Kasumi-1 (cell line): ENCODE measurements around the gene ABCD2.
"Not testable (repeated sequence)": the region's sequence is repeated elsewhere in the genome, so short reads cannot be mapped to it uniquely, and the experiment has no call there.

Source experiments
- DNase-seq, 2 experiments: peaks; one replicate each; lab custom pipeline; 2025; lab: John Stamatoyannopoulos, UW

Gene ABCD2

DNA sequence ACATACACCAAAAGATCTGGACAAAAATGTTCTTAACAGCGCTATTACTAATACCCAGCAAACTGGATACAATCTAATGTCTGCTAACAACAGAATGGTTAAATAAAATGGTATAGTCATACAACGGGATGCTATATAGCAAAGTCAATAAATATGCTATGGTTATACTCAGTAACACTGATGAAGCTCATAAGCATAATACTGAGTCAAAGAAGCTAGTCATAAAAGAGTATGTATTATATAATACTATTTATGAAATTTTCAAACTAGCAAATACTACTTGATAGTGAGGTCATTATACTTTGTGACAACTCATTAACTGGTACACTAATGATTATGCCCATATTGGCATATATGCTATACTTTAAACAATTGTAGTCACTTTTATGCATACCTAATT is 7.4 kb downstream of the ABCD2 start:
- no peak for DNase-seq

DNA sequence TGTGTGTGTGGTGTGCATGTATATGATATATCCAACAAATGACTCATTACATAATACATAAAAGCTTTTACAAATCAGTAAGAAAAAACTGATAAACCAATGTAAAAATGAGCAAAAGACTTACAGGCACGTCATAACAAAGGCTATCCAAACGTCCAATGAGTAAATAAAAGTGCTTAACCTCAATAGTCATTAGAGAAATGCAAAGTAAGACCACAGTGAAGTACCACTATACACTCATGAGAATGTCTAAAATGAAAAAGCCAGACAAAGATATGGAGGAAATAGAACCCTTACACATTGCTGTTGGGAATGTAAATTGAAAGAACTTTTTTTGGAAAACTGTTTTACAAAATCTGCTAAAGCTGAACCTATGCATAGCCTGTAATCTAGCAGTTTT is 7.8 kb downstream of the ABCD2 start:
- DNase-seq, result no peak

- DNase-seq, result no peak
Observed at GRCh38 chr12:39610436-39611025, 9.1 kb downstream of the ABCD2 start.

- no peak for DNase-seq
Observed at GRCh38 chr12:39606712-39607423, 12.7 kb downstream of the ABCD2 start.

DNA sequence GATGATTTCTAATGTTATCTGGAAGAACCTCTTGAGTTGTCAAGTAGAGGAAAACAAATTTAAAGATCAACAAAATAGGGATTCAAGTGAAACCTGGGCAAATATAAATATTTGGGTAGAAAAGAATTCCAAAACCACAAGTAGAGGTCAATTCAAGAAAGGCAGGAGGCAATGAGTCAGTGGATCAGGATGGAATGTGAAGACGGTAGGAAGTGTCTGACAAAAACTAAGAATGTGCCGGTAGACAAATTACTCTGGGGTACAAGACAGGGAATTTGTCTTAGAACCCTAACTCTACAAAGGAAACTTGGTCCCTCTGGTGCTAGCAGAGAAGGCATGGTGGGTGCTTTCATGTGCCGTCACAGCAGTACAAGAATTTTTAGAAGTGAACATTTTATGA is 13.6 kb downstream of the ABCD2 start:
- DNase-seq, result no peak

DNA sequence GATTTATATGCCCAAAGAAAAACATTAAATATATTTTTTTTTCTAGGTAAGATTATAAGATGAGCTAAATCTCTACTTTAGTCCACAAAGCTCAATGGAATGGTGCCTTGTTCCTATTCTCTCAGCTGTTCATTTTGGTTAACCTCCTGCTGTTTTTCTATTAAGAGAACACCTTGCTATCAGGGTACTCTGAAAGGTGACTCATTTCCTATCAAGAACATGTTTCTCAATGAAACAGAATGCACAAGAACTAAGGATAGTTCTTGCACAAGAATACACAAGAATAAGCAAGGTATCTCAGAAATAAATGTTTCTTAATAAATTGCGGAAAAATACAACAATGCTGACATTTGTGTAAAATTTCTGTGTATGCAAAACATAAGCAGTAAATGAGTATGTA is 14.1 kb downstream of the ABCD2 start:
- no peak for DNase-seq

DNA sequence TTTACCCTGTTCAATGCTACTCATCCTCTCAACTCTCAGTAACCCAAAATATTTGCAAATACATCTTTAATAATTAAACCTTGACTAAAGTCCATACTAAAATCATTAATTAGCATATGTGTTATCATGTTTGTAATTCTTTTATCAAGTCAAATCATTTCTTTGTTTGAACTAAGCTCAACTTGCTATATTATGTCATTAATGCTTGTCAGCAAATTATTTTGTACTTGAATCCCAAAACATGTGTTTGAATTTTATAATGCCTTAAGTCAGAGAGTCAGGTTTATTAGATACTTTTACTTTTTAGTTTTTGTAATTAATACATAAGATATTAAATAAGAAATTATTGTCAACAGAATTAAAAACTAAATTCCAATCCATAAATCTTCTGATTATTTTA is 16.5 kb downstream of the ABCD2 start:
- no peak for DNase-seq

DNA sequence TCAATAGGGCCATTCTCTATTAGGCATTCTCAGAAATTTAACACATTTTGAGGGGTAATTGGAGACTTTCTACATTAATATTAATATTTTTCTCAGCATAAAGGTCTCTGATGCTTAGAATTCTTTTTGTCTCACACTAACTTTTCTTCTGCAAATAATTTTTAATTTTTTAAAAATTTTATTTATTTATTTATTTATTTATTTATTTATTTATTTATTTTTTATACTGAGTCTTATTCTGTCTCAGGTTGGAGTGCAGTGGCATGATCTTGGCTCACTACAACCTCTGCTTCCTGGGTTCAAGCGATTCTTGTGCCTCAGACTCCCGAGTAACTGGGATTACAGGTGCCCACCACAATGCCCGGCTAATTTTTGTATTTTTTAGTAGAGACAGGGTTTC is 17.7 kb downstream of the ABCD2 start:
- DNase-seq, result not testable (repeated sequence)

GRCh38 chr12:39595928-39596327 is 23.7 kb downstream of the ABCD2 start:
- no peak for DNase-seq

GRCh38 chr12:39592295-39592694 is 27.3 kb downstream of the ABCD2 start:
- no peak for DNase-seq

DNA sequence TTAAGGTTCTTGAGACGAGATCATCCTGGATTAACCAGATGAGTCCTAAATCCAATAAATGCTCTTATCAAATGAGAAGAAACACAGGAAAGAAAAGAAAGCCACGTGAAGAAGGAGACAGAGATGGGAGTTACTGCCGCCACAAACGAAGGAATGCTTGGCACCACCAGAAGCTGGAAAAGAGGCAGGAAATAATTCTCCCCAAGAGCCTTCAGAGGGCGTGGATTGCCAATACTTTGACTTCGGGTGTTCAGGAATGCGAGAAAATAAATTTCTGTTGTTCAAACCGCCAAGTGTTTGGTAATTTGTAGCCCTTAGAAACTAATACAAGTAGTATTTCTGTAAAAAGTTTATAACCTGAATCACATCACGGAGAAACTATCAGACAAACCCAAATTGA is 31.3 kb downstream of the ABCD2 start:
- DNase-seq, result no peak

DNA sequence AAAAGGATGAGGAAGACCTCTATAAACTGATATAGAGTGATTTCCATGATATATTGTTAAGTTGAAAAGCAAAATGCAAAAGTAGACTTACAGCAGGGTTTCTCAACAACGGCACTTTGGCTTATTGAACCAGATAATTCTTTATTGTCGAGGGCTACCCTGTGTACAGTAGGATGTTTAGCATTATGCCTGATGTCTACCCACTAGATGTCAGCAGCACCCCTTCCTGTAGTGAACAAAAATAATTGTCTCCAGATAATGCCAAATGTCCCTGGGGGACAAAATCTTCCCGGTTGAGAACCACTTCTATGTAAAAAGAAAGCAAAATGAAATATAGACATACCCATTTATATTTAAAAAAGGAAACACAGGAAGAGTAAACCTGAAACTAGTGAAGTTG is 32.4 kb downstream of the ABCD2 start:
- peak; percentile 3 to 29 for DNase-seq

- no peak for DNase-seq
Observed at GRCh38 chr12:39586816-39587215, 32.8 kb downstream of the ABCD2 start.

- DNase-seq, result no peak
Observed at GRCh38 chr12:39581592-39581991, 38.0 kb downstream of the ABCD2 start.

DNA sequence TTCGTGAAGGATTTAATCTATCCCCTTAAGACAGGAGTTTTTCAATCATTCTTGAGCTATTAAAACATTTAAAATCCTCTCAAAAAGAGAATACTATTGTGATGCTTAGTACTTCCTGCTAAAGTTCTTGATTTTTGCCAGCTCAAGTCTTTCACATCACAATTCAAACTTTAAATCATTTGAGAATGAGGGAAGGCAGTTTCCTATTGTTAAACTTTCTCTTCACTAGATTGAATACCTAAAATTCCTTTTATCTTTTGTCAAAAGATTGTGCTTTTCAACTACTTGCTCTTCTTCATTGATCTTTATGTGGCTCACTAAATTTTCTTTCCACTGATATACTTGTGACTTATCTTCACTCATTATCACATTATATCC is 44.1 kb downstream of the ABCD2 start:
- DNase-seq, result no peak

- no peak for DNase-seq
Observed at GRCh38 chr12:39574785-39575497, 44.7 kb downstream of the ABCD2 start.

DNA sequence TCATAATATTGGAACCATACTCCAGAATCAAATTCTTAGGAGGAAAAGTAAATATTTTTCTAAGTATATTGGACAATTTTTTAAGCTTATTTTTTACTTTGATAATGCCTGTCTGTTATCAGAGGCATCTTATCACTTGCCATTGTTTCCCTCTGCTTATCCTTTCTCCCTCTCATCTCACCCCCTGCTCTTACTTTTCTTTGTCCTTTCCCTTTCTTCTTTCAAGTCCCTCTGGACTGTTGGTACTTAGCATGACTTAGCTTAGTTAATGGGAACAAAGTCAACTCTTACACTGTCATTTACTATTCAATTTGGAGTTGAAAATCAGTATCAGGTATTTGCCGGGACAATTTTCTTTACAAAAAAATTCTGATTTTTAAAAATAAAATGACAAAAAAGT is 45.2 kb downstream of the ABCD2 start:
- DNase-seq, result no peak

DNA sequence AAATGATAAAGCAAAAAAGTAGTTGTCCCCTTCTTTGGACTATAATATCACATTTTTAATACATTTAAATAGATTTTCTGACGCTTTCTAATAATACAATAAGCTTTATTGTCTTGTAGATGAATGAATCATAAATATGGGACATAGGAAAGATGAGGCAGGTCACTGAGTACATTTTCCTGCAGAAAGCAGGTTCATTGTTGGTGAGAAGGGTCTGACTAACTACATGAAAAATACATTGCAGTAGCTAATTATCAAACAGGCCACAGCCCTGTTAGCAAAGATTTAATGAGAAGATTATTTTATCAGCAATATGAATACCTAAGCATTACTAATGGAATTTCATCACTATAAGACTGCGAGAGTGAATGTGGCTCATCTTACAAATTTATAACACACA is 45.6 kb downstream of the ABCD2 start:
- no peak for DNase-seq

DNA sequence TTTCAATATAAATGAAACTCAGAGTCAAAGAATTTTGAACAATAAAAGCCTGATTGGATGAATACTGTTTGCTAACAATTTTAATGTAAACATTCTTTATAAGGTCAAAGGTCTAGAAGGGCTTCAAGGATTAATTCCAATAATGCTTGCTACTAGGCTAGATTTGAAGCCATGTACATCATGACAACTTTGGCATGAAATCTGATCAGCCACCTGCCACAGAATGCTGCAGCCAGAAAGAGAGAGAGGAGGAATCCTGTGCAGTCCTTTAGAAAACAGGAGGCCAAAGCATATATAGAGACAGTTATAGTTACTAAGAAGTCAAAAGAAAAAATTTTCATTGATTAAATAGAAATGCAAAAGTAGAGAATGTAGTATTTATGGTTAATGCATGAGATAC is 47.1 kb downstream of the ABCD2 start:
- DNase-seq, result no peak

DNA sequence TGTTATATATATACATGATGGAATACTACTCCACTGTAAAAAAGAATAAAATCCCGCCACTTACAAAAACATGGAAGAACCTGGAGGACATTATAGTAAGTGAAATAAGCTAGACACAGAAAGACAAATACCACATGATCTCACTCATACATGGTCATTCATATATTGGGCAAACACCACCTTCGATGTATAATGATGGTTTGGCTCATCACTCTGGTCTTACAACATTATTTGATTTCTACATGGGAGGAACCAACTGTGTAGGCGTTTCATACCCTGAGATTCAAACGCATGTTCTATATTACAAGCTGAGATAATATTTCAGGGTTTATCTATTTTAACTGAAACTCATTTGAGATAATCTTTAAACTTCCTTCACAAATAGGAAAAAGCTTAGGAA is 48.3 kb downstream of the ABCD2 start:
- no peak for DNase-seq

DNA sequence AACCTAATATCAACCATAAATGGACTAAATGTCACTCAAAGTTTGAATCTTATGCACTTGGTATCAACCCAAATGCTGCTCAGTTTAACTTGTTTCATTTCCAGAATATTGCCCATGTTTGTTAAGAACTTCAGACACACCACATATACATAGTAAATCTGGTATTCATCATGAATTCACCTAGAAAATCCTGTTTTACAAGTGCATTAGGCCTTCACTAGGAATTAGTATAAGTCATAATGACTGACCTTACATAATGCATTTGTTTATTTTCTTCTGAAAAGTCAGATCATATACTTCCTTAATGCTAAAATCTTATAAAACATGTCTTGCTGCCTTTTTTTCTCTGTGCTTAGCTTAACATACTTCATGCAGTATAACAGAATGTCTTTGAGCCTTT is 66.1 kb downstream of the ABCD2 start:
- no peak for DNase-seq

DNA sequence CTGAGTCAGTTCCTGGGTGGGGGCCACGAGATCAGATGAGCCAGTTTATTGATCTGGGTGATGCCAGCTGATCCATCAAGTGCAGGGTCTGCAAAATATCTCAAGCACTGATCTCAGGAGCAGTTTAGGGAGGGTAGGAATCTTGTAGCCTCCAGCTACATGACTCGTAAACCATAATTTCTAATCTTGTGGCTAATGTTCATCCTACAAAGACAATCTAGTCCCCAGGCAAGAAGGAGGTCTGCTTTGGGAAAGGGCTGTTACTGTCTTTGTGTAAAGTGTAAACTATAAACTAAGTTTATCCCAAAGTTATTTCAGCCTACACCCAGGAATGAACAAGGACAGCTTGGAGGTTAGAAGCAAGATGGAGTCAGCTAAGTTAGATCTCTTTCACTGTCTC is 75.4 kb downstream of the ABCD2 start:
- DNase-seq, result not testable (repeated sequence)

GRCh38 chr12:39541471-39541870 is 78.1 kb downstream of the ABCD2 start:
- DNase-seq, result no peak

GRCh38 chr12:39538679-39539104 is 80.9 kb downstream of the ABCD2 start:
- no peak for DNase-seq
